ENCODE data around the gene EFNB3.
A peak's percentile ranks its signal among the peaks of the same experiment; 100 is the strongest.

- TF ChIP-seq POLR2AphosphoS5 (IDR thresholded peaks at IDR 0.05; ENCODE audit: insufficient read depth in 1 of 2, low read depth in 1 of 2) (peak; percentile 15 to 75), CTCF (IDR thresholded peaks at IDR 0.05) (peak in 1 of 3 experiments; percentile 30), POLR2A (IDR thresholded peaks at IDR 0.05) (peak in 1 of 2 donors; percentile 16)
Measured at GRCh38 chr17:7716901-7717755, 12.1 kb downstream of the EFNB3 start, which contains the start of gene DNAH2.

All from vagina (tissue), 2 donors.